HCT116 (cell line): ENCODE data around the gene NT5C3A. TPM values are rescaled to one million over a fixed set of nuclear protein-coding genes. Genes with fewer than 3 reads are reported as not detected.

Source experiments
- ATAC-seq: fragments of 200-7000 bp; cut with Tn5 transposase; 2 replicates; pipeline ENCODE4 v1.9.1; 2020; ENCODE audit warnings: mild to moderate bottlenecking, moderate library complexity
- BruUV-seq: library from RNA; stranded (reverse); fragments of 400-500 nt; replicated peaks from 2 replicates; lab custom pipeline; 2021; lab: Mats Ljungman, UMichigan
- CTCF ChIA-PET: fragments of 300-600 bp; sonication (Branson Sonifier 250); formaldehyde crosslinking; loops from one replicate; lab custom pipeline; 2021; ENCODE audit warnings: antibody characterized with exemption; lab: Charles Lee
- POLR2A ChIA-PET: fragments of 300-600, 350-600 bp; sonication (Branson Sonifier 250); formaldehyde crosslinking; loops from one replicate; lab custom pipeline; 2021; ENCODE audit warnings: antibody characterized with exemption; lab: Charles Lee
- RAD21 ChIA-PET, 2 experiments: fragments of 300-600 bp; sonication (Branson Sonifier 250); formaldehyde crosslinking; loops; one replicate each; lab custom pipeline; 2023; ENCODE audit warnings: low total read pairs in 2 of 2; ENCODE audit not compliant: uncharacterized antibody in 2 of 2, unreplicated experiment in 2 of 2, low non-redundant PET in 1 of 2; lab: Charles Lee
- DNase-seq: peaks from one replicate; pipeline ENCODE4 v3.0.0-alpha.2; 2010; ENCODE audit warnings: low read depth, low spot score
- H2AFZ ChIP-seq: fragments of 200-600 bp; shearing (Covaris generic), sonication (generic); 2 replicates; pipeline ENCODE4 v1.6.1; 2017; ENCODE audit warnings: low read depth, mixed run types, mixed read lengths, antibody characterized with exemption, low read length; ENCODE audit not compliant: poor library complexity, severe bottlenecking
- H3K27ac ChIP-seq: 2 replicates; pipeline ENCODE4 v1.5.1; 2012; ENCODE audit warnings: low read depth, low read length
- H3K27me3 ChIP-seq: fragments of 200-600 bp; sonication (generic); 2 replicates; pipeline ENCODE4 v1.6.1; 2016; ENCODE audit warnings: mixed run types, low read length, mixed read lengths; ENCODE audit not compliant: insufficient read depth
- H3K36me3 ChIP-seq, 2 experiments: fragments of 200-500 bp in 1 of 2; fragments of 200-600 bp in 1 of 2; sonication (Bioruptor generic) in 1 of 2; sonication (generic) in 1 of 2; 2 replicates each; pipeline versions ENCODE4 v1.5.1 to v1.6.1; 2014 to 2016; ENCODE audit warnings: low read length in 2 of 2, inconsistent platforms in 1 of 2, mixed read lengths in 1 of 2, mixed run types in 1 of 2; ENCODE audit not compliant: insufficient read depth in 2 of 2, control insufficient read depth in 1 of 2
- H3K4me1 ChIP-seq, 2 experiments: fragments of 200-600 bp in 1 of 2; sonication (generic) in 1 of 2; 2 replicates each; pipeline versions ENCODE4 v1.5.1 to v1.6.1; 2012 to 2017; ENCODE audit warnings: low read length in 2 of 2, inconsistent platforms in 1 of 2, mild to moderate bottlenecking in 1 of 2, mixed read lengths in 1 of 2, mixed run types in 1 of 2, moderate library complexity in 1 of 2; ENCODE audit not compliant: insufficient read depth in 2 of 2, control insufficient read depth in 1 of 2
- H3K4me2 ChIP-seq: fragments of 200-600 bp; sonication (generic); 2 replicates; pipeline ENCODE4 v1.6.1; 2017; ENCODE audit warnings: mixed run types, low read length, mixed read lengths
- H3K4me3 ChIP-seq, 2 experiments: fragments of 200-600 bp in 1 of 2; sonication (generic) in 1 of 2; replicated peaks in 1 of 2; 2 replicates each; pipeline ENCODE4 v1.5.1; 2011 to 2016; ENCODE audit warnings: low read length in 2 of 2, control low read depth in 1 of 2, low read depth in 1 of 2, mild to moderate bottlenecking in 1 of 2, mixed read lengths in 1 of 2, mixed run types in 1 of 2
- H3K79me2 ChIP-seq: fragments of 200-600 bp; sonication (generic); 2 replicates; pipeline ENCODE4 v1.6.1; 2017; ENCODE audit warnings: mild to moderate bottlenecking, mixed run types, low read length, moderate library complexity, mixed read lengths; ENCODE audit not compliant: insufficient read depth
- H3K9ac ChIP-seq: fragments of 200-600 bp; sonication (generic); 2 replicates; pipeline ENCODE4 v1.6.1; 2016; ENCODE audit warnings: low read length, mixed read lengths
- H3K9me2 ChIP-seq: fragments of 200-600 bp; sonication (generic), shearing (Covaris generic); 2 replicates; pipeline ENCODE4 v1.6.1; 2017; ENCODE audit warnings: mixed run types, mild to moderate bottlenecking, moderate library complexity; ENCODE audit not compliant: insufficient read depth
- H3K9me3 ChIP-seq, 2 experiments: fragments of 200-500 bp in 1 of 2; fragments of 200-600 bp in 1 of 2; sonication (Bioruptor generic) in 1 of 2; sonication (generic) in 1 of 2; 2 replicates each; pipeline ENCODE4 v1.6.1; 2014 to 2017; ENCODE audit warnings: low read length in 2 of 2, mixed read lengths in 2 of 2, inconsistent platforms in 1 of 2, low read depth in 1 of 2, mild to moderate bottlenecking in 1 of 2, mixed run types in 1 of 2, moderate library complexity in 1 of 2; ENCODE audit not compliant: control insufficient read depth in 1 of 2, insufficient read depth in 1 of 2
- H4K20me1 ChIP-seq: fragments of 200-600 bp; sonication (generic), shearing (Covaris generic); 2 replicates; pipeline ENCODE4 v1.6.1; 2017; ENCODE audit warnings: mixed run types, mild to moderate bottlenecking, moderate library complexity; ENCODE audit not compliant: insufficient read depth
- CBX3 ChIP-seq: IDR thresholded peaks from 2 replicates; pipeline ENCODE4 v1.6.1; 2012; ENCODE audit warnings: low read depth
- EZH2phosphoT487 ChIP-seq: fragments of 200-600 bp; IDR thresholded peaks from 2 replicates; pipeline ENCODE4 v1.6.1; 2018; ENCODE audit warnings: antibody characterized with exemption, borderline replicate concordance
- FOSL1 ChIP-seq: IDR thresholded peaks from 2 replicates; pipeline ENCODE4 v1.6.1; 2012; ENCODE audit warnings: low read depth
- MAX ChIP-seq: IDR thresholded peaks from 2 replicates; pipeline ENCODE4 v1.6.1; 2012
- YY1 ChIP-seq: IDR thresholded peaks from 2 replicates; pipeline ENCODE4 v1.6.1; 2011; ENCODE audit warnings: low read length, low read depth, moderate library complexity, mild to moderate bottlenecking; ENCODE audit not compliant: insufficient replicate concordance; ENCODE audit errors: extremely low read depth
- intact Hi-C: fragments of 100-400 bp; cut with micrococcal nuclease; formaldehyde crosslinking; loops from 2 replicates; pipeline ENCODE4 v1.10.0; 2022
- total RNA-seq: library from RNA; stranded (reverse); gene quantifications from one replicate; pipeline ENCODE4 v1.2.1, GENCODE V29; 2021; ENCODE audit not compliant: unreplicated experiment
- TF ChIP-seq, protein P1 (sequence below): IDR thresholded peaks from 2 replicates; pipeline ENCODE4 v1.6.1; 2011; ENCODE audit warnings: mild to moderate bottlenecking, low read length, moderate library complexity; ENCODE audit not compliant: insufficient replicate concordance; ENCODE audit errors: extremely low read depth

NT5C3A gene
- total RNA-seq, 1 experiment from 2014 or later = 32.5 TPM

DNA sequence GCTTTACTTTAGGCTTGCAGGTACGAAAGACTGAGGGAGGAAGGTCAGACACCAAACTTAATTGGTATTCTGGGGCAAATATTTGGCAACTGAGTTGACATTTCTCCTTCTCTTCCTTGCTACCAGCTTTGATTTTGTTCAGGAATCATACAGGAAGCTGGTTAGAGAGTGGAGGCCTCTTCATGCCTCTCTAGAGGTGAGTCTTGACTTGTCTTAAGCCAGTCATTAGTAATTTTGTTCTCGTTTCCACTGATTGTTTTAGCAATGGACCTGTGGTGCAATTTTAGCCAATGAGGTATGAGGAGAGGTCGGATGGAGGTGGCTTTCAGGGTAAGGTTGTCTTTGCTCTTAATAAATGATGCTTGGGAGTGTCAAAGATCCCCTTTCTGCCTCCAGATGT lies 49.0 kb upstream of the NT5C3A start:
- H3K36me3 ChIP-seq = no peaks in the 10 kb centered on the region
- H3K9me3 ChIP-seq = no peaks in the 10 kb centered on the region
- H2AFZ ChIP-seq = no peak overlapping the region
- intact Hi-C loops = no loop called here
- H3K9ac ChIP-seq = no peak overlapping the region
- H3K27ac ChIP-seq = no peak overlapping the region
- BruUV-seq = no TSS peak
- H3K79me2 ChIP-seq = peaks cover 25% of the 10 kb centered on the region
- no peak overlapping the region for H3K4me3 ChIP-seq
- ATAC-seq (no peak), DNase-seq (no peak)
- ChIA-PET CTCF (no interaction called here), RAD21 (no interaction called here), POLR2A (no interaction called here)
- no peaks in the 10 kb centered on the region for H3K27me3 ChIP-seq
- no peak overlapping the region for H3K4me2 ChIP-seq
- H4K20me1 ChIP-seq = peaks cover 8% of the 10 kb centered on the region; the same call in 1 of the 2 replicates
- no peaks in the 10 kb centered on the region for H3K9me2 ChIP-seq
- peaks cover 4 to 24% of the 10 kb centered on the region in 2 experiments; a peak in 3 of 4 replicates for H3K4me1 ChIP-seq
- TF ChIP-seq FOSL1 (no peak), CBX3 (no peak), MAX (no peak), EZH2phosphoT487 (no peak), YY1 (no peak)
- TF ChIP-seq, protein P1, sequence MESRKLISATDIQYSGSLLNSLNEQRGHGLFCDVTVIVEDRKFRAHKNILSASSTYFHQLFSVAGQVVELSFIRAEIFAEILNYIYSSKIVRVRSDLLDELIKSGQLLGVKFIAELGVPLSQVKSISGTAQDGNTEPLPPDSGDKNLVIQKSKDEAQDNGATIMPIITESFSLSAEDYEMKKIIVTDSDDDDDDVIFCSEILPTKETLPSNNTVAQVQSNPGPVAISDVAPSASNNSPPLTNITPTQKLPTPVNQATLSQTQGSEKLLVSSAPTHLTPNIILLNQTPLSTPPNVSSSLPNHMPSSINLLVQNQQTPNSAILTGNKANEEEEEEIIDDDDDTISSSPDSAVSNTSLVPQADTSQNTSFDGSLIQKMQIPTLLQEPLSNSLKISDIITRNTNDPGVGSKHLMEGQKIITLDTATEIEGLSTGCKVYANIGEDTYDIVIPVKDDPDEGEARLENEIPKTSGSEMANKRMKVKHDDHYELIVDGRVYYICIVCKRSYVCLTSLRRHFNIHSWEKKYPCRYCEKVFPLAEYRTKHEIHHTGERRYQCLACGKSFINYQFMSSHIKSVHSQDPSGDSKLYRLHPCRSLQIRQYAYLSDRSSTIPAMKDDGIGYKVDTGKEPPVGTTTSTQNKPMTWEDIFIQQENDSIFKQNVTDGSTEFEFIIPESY = no peak
- TF ChIP-seq, all 23 proteins: peak for 0
